Measurements from ENCODE around the gene NLRP1. TPM values are rescaled to one million over a fixed set of nuclear protein-coding genes. Genes with fewer than 3 reads are reported as not detected.

Gene NLRP1
- total and polyA plus RNA-seq, 2 of the 13 experiments (the other 11 are each of a cell fraction or from before 2014, with no cell fraction given), result 3.4 to 3.7 TPM

- TF ChIP-seq PRDM4 (CRISPR knock-in tag; IDR thresholded peaks at IDR 0.05; ENCODE audit: borderline replicate concordance) (0 out of 2 replicates have a peak, but pooled peaks have one; percentile 24), GMEB1 (CRISPR knock-in tag; IDR thresholded peaks at IDR 0.05; ENCODE audit: borderline replicate concordance) (peak; percentile 77), BCL6 (CRISPR knock-in tag; IDR thresholded peaks at IDR 0.05) (peak; percentile 49; the same call in 1 of the 2 replicates), AGO1 (IDR thresholded peaks at IDR 0.05; ENCODE audit: low read depth, low read length, poor library complexity, severe bottlenecking) (no peak), ZNF784 (CRISPR knock-in tag; IDR thresholded peaks at IDR 0.05; ENCODE audit: borderline replicate concordance) (no peak), KLF16 (CRISPR knock-in tag; IDR thresholded peaks at IDR 0.05) (peak in 1 of 2 experiments; percentile 78; a peak in 1 of 4 replicates), ZNF34 (CRISPR knock-in tag; IDR thresholded peaks at IDR 0.05; ENCODE audit: borderline replicate concordance) (no peak), ZNF782 (CRISPR knock-in tag; IDR thresholded peaks at IDR 0.05; ENCODE audit: borderline replicate concordance) (no peak), MED13 (CRISPR knock-in tag; IDR thresholded peaks at IDR 0.05) (no peak; the same call in 1 of the 2 replicates), ZNF552 (CRISPR knock-in tag; IDR thresholded peaks at IDR 0.05; ENCODE audit: borderline replicate concordance) (peak; percentile 60; the same call in 1 of the 2 replicates), MAX (IDR thresholded peaks at IDR 0.05) (peak; percentile 90), YEATS2 (CRISPR knock-in tag; IDR thresholded peaks at IDR 0.05; ENCODE audit: borderline replicate concordance) (peak; percentile 89), NFE2 (CRISPR knock-in tag; IDR thresholded peaks at IDR 0.05) (no peak), KDM2A (CRISPR knock-in tag; IDR thresholded peaks at IDR 0.05; ENCODE audit: borderline replicate concordance, low read depth) (peak; percentile 75), EED (CRISPR knock-in tag; IDR thresholded peaks at IDR 0.05) (0 out of 2 replicates have a peak, but pooled peaks have one; percentile 46), ISL2 (CRISPR knock-in tag; IDR thresholded peaks at IDR 0.05) (peak; percentile 65), JUN (CRISPR knock-in tag; IDR thresholded peaks at IDR 0.05) (peak; percentile 41; the same call in 1 of the 2 replicates), REST (IDR thresholded peaks at IDR 0.05; ENCODE audit: borderline replicate concordance in 1 of 2, low read depth in 1 of 2, low read length in 2 of 2) (no peak), ZNF224 (CRISPR knock-in tag; IDR thresholded peaks at IDR 0.05) (no peak)
These were observed 97.8 kb downstream of the NLRP1 start, which contains the start of gene MIS12 (continued) for GRCh38 chr17:5486206-5487124.

Data from HepG2 (cell line).